HepG2 (cell line): Measurements from ENCODE around the gene KIF22. TPM values are rescaled to one million over a fixed set of nuclear protein-coding genes. Genes with fewer than 3 reads are reported as not detected.

Experiments used
- ARID5B ChIP-seq: IDR thresholded peaks from 2 replicates; pipeline ENCODE4 v1.4.0; 2020; ENCODE audit warnings: mild to moderate bottlenecking, missing genetic modification reagents
- MAZ ChIP-seq, 2 experiments: sonication (generic) in 1 of 2; formaldehyde crosslinking in 1 of 2; IDR thresholded peaks; 2 replicates each; pipeline versions ENCODE4 v1.5.0 to v1.6.1; 2012 to 2020; ENCODE audit warnings: low read depth in 2 of 2, mild to moderate bottlenecking in 2 of 2, borderline replicate concordance in 1 of 2, improper control_type of control experiment in 1 of 2, low read length in 1 of 2, missing genetic modification reagents in 1 of 2, moderate library complexity in 1 of 2
- PAWR ChIP-seq: sonication (generic); formaldehyde crosslinking; IDR thresholded peaks from 2 replicates; pipeline ENCODE4 v1.4.0; 2020; ENCODE audit warnings: missing genetic modification reagents, mild to moderate bottlenecking, borderline replicate concordance
- PTBP1 ChIP-seq: fragments of 200-400 bp; formaldehyde crosslinking; IDR thresholded peaks from 2 replicates; pipeline ENCODE4 v1.6.1; 2018; ENCODE audit warnings: low read length, low read depth; ENCODE audit not compliant: poor library complexity, severe bottlenecking
- RFX3 ChIP-seq: IDR thresholded peaks from 2 replicates; pipeline ENCODE4 v1.6.1; 2016; ENCODE audit warnings: missing biosample characterization, missing genetic modification reagents
- RORA ChIP-seq: sonication (generic); formaldehyde crosslinking; IDR thresholded peaks from 2 replicates; pipeline ENCODE4 v1.5.0; 2020; ENCODE audit warnings: mild to moderate bottlenecking, missing genetic modification reagents, moderate library complexity
- RXRA ChIP-seq: sonication (generic); formaldehyde crosslinking; IDR thresholded peaks from 2 replicates; pipeline ENCODE4 v1.5.1; 2020; ENCODE audit warnings: missing genetic modification reagents
- SMAD9 ChIP-seq: sonication (generic); formaldehyde crosslinking; IDR thresholded peaks from 2 replicates; pipeline ENCODE4 v1.5.1; 2020; ENCODE audit warnings: mild to moderate bottlenecking, missing genetic modification reagents
- SRF ChIP-seq: IDR thresholded peaks from 2 replicates; pipeline ENCODE4 v1.6.1; 2011; ENCODE audit warnings: mild to moderate bottlenecking, low read depth, low read length, moderate library complexity
- SRSF4 ChIP-seq: fragments of 200-400 bp; formaldehyde crosslinking; IDR thresholded peaks from one replicate; pipeline ENCODE4 v1.6.1; 2018; ENCODE audit warnings: mild to moderate bottlenecking, low read depth, low read length, moderate library complexity; ENCODE audit not compliant: poor library complexity, severe bottlenecking
- TBL1XR1 ChIP-seq: fragments of 150-350 bp; IDR thresholded peaks from 2 replicates; pipeline ENCODE4 v1.6.1; 2014; ENCODE audit warnings: borderline replicate concordance, low read length; ENCODE audit not compliant: partially characterized antibody
- XRCC5 ChIP-seq: fragments of 200-400 bp; formaldehyde crosslinking; optimal IDR thresholded peaks from 2 replicates; pipeline ENCODE3; 2017; ENCODE audit warnings: mild to moderate bottlenecking, low read length
- ZNF121 ChIP-seq: sonication (generic); formaldehyde crosslinking; IDR thresholded peaks from 2 replicates; pipeline ENCODE4 v1.5.0; 2020; ENCODE audit warnings: mild to moderate bottlenecking, missing genetic modification reagents
- ZNF224 ChIP-seq: sonication (generic); formaldehyde crosslinking; IDR thresholded peaks from 2 replicates; pipeline ENCODE4 v1.5.0; 2020; ENCODE audit warnings: mild to moderate bottlenecking, missing genetic modification reagents
- ZNF432 ChIP-seq: sonication (generic); formaldehyde crosslinking; IDR thresholded peaks from 2 replicates; pipeline ENCODE4 v1.5.0; 2020; ENCODE audit warnings: missing genetic modification reagents, mild to moderate bottlenecking, borderline replicate concordance
- polyA plus RNA-seq, 8 experiments: library from polyadenylated mRNA; depleted of rRNA in 3 of 8; stranded (reverse) in 7 of 8; unstranded in 1 of 8; fragments of >200 nt; fragmentation: Illumina TruSeq in 4 of 8; extraction: Trizol in 4 of 8; gene quantifications; 2 replicates each; pipeline versions ENCODE4 v1.2.1 to v1.2.3, GENCODE V29; 2011 to 2016; ENCODE audit warnings: low read depth in 4 of 8, missing spikeins in 1 of 8, mixed read lengths in 1 of 8; ENCODE audit not compliant: insufficient read depth in 1 of 8
- total RNA-seq, 5 experiments: library from RNA; depleted of rRNA; stranded (reverse); fragments of >200 nt; fragmentation: Illumina TruSeq; extraction: Trizol; gene quantifications; 2 replicates each; pipeline ENCODE4 v1.2.3, GENCODE V29; 2016; ENCODE audit warnings: low read depth in 1 of 5
- TF ChIP-seq, protein P1 (sequence below): sonication (generic); formaldehyde crosslinking; IDR thresholded peaks from 2 replicates; pipeline ENCODE4; 2020; ENCODE audit warnings: missing genetic modification reagents, mild to moderate bottlenecking, borderline replicate concordance

The KIF22 gene
- total and polyA plus RNA-seq, 2 of the 13 experiments (the other 11 are each of a cell fraction or from before 2014, with no cell fraction given), result 95.8 to 118 TPM

GRCh38 chr16:29807426-29808218 is 17.1 kb downstream of the KIF22 start (continued):
- TF ChIP-seq ARID5B (CRISPR knock-in tag) (peak; percentile 59), ZNF121 (CRISPR knock-in tag) (peak; percentile 73), MAZ (IDR thresholded peaks at IDR 0.05; ENCODE audit: borderline replicate concordance, low read depth, low read length) (no peak), MAZ (CRISPR knock-in tag; IDR thresholded peaks at IDR 0.05; ENCODE audit: low read depth) (peak; percentile 90; the same call in 1 of the 2 replicates), PTBP1 (peak; percentile 26), RXRA (peak; percentile 79), ZNF432 (CRISPR knock-in tag) (no peak), SMAD9 (CRISPR knock-in tag) (peak; percentile 93), TBL1XR1 (no peak), ZNF224 (CRISPR knock-in tag) (peak; percentile 94), XRCC5 (peak; percentile 67), RFX3 (CRISPR knock-in tag) (peak; percentile 42; the same call in 1 of the 2 replicates), PAWR (peak; percentile 89; the same call in 1 of the 2 replicates), SRF (no peak), RORA (CRISPR knock-in tag) (no peak), SRSF4 (no peak)
- TF ChIP-seq, protein P1, sequence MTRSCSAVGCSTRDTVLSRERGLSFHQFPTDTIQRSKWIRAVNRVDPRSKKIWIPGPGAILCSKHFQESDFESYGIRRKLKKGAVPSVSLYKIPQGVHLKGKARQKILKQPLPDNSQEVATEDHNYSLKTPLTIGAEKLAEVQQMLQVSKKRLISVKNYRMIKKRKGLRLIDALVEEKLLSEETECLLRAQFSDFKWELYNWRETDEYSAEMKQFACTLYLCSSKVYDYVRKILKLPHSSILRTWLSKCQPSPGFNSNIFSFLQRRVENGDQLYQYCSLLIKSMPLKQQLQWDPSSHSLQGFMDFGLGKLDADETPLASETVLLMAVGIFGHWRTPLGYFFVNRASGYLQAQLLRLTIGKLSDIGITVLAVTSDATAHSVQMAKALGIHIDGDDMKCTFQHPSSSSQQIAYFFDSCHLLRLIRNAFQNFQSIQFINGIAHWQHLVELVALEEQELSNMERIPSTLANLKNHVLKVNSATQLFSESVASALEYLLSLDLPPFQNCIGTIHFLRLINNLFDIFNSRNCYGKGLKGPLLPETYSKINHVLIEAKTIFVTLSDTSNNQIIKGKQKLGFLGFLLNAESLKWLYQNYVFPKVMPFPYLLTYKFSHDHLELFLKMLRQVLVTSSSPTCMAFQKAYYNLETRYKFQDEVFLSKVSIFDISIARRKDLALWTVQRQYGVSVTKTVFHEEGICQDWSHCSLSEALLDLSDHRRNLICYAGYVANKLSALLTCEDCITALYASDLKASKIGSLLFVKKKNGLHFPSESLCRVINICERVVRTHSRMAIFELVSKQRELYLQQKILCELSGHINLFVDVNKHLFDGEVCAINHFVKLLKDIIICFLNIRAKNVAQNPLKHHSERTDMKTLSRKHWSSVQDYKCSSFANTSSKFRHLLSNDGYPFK (CRISPR knock-in tag), result peak; percentile 92
